OCI-LY1 (cell line): ENCODE results near the gene RUSF1.
"Not testable (repeated sequence)": the region's sequence is repeated elsewhere in the genome, so short reads cannot be mapped to it uniquely, and the experiment has no call there.

Experiments used
- H2AFZ ChIP-seq: fragments of 200-600 bp; sonication (generic), shearing (Covaris generic); 2 replicates; pipeline ENCODE4 v1.6.0; 2014; ENCODE audit warnings: antibody characterized with exemption, mild to moderate bottlenecking, low read length
- H3F3A ChIP-seq: fragments of 200-600 bp; sonication (generic), shearing (Covaris generic); 2 replicates; pipeline ENCODE4 v1.6.0; 2014; ENCODE audit warnings: mild to moderate bottlenecking, antibody characterized with exemption, low read length, moderate library complexity; ENCODE audit not compliant: insufficient read depth
- H3K27ac ChIP-seq: fragments of 200-600 bp; sonication (generic); 2 replicates; pipeline ENCODE4 v1.5.1; 2014; ENCODE audit warnings: low read length, mixed run types, mild to moderate bottlenecking, low read depth; ENCODE audit not compliant: poor library complexity, severe bottlenecking
- H3K27me3 ChIP-seq: fragments of 200-600 bp; sonication (generic); 2 replicates; pipeline ENCODE4 v1.6.0; 2014; ENCODE audit warnings: antibody characterized with exemption, mild to moderate bottlenecking, low read length, moderate library complexity; ENCODE audit not compliant: insufficient read depth
- H3K36me3 ChIP-seq: fragments of 200-600 bp; sonication (generic); 2 replicates; pipeline ENCODE4 v1.6.1; 2014; ENCODE audit warnings: mild to moderate bottlenecking, antibody characterized with exemption, low read length, moderate library complexity, mixed read lengths; ENCODE audit not compliant: insufficient read depth
- H3K4me1 ChIP-seq: fragments of 200-600 bp; sonication (generic); 2 replicates; pipeline ENCODE4 v1.5.1; 2014; ENCODE audit warnings: mild to moderate bottlenecking, low read length, moderate library complexity; ENCODE audit not compliant: insufficient read depth, severe bottlenecking
- H3K4me2 ChIP-seq: fragments of 200-600 bp; sonication (generic), shearing (Covaris generic); 2 replicates; pipeline ENCODE4 v1.6.1; 2014; ENCODE audit warnings: low read length
- H3K4me3 ChIP-seq: fragments of 200-600 bp; sonication (generic); 2 replicates; pipeline ENCODE4 v1.5.1; 2014; ENCODE audit warnings: low read length, low read depth, mild to moderate bottlenecking, mixed read lengths; ENCODE audit not compliant: poor library complexity, severe bottlenecking
- H3K79me2 ChIP-seq: fragments of 200-600 bp; shearing (Covaris generic); 2 replicates; pipeline ENCODE4 v1.6.1; 2016; ENCODE audit warnings: mixed run types, low read length, mixed read lengths; ENCODE audit not compliant: insufficient read depth
- H3K9ac ChIP-seq: fragments of 200-600 bp; sonication (generic), shearing (Covaris generic); 2 replicates; pipeline ENCODE4 v1.6.1; 2014; ENCODE audit warnings: mild to moderate bottlenecking, low read length, mixed read lengths
- H3K9me2 ChIP-seq: fragments of 200-600 bp; sonication (generic), shearing (Covaris generic); 2 replicates; pipeline ENCODE4 v1.6.1; 2014; ENCODE audit warnings: low read depth, mild to moderate bottlenecking, low read length, mixed read lengths
- H3K9me3 ChIP-seq: fragments of 200-600 bp; shearing (Covaris generic); 2 replicates; pipeline ENCODE4 v1.6.1; 2014; ENCODE audit warnings: low read length, mixed read lengths
- H4K20me1 ChIP-seq: fragments of 200-600 bp; sonication (generic), shearing (Covaris generic); 2 replicates; pipeline ENCODE4 v1.6.0; 2016; ENCODE audit warnings: mild to moderate bottlenecking, low read length; ENCODE audit not compliant: insufficient read depth
- CTCF ChIP-seq: fragments of 200-600 bp; sonication (generic), shearing (Covaris generic); IDR thresholded peaks from 2 replicates; pipeline ENCODE4 v1.5.1; 2017; ENCODE audit warnings: mild to moderate bottlenecking, antibody characterized with exemption, low read length, moderate library complexity, mixed read lengths
- EZH2 ChIP-seq: fragments of 200-600 bp; sonication (generic), shearing (Covaris generic); IDR thresholded peaks from 2 replicates; pipeline ENCODE4 v1.8.0; 2017; ENCODE audit warnings: borderline replicate concordance, mixed run types, mild to moderate bottlenecking, antibody characterized with exemption, low read length, moderate library complexity, mixed read lengths

RUSF1 gene

GRCh38 chr16:31507929-31508705 is at the start of gene RUSF1:
RUSF1 (minus strand) TSS chr16:31508391; CDS start chr16:31508373, 18 bp downstream.
- Histone ChIP-seq H4K20me1 (no peaks in the 10 kb centered on the region), H3K4me3 (peak within 1 kb of the TSS; percentile 97), H3K79me2 (no peaks in the 10 kb centered on the region), H3K36me3 (no peaks in the 10 kb centered on the region), H3F3A (no peaks in the 10 kb centered on the region), H3K9ac (peak within 1 kb of the TSS; percentile 91), H3K9me2 (no peaks in the 10 kb centered on the region), H3K4me2 (peak within 1 kb of the TSS; percentile 73), H3K27ac (no peak within 1 kb of the TSS), H3K27me3 (no peaks in the 10 kb centered on the region), H2AFZ (peak within 1 kb of the TSS; percentile 76), H3K9me3 (no peaks in the 10 kb centered on the region), H3K4me1 (peaks cover 21% of the 10 kb centered on the region)
- no peak for TF ChIP-seq CTCF
- no peak for TF ChIP-seq EZH2

- Histone ChIP-seq H3K79me2 (no peaks in the 10 kb centered on the region), H3K9me2 (no peaks in the 10 kb centered on the region), H4K20me1 (no peaks in the 10 kb centered on the region), H3K9me3 (no peaks in the 10 kb centered on the region), H3K4me1 (no peaks in the 10 kb centered on the region), H3K4me3 (no peak overlapping the region), H3K4me2 (no peak overlapping the region), H3K27ac (no peak overlapping the region), H3K9ac (no peak overlapping the region), H3F3A (no peaks in the 10 kb centered on the region), H2AFZ (no peak overlapping the region), H3K36me3 (no peaks in the 10 kb centered on the region), H3K27me3 (no peaks in the 10 kb centered on the region)
- TF ChIP-seq CTCF (no peak), EZH2 (no peak)
Measured at GRCh38 chr16:31542763-31543162, 34.6 kb upstream of the RUSF1 start.

GRCh38 chr16:31539762-31540161 is 31.6 kb upstream of the RUSF1 start:
- H3K79me2 ChIP-seq, H3K4me2 ChIP-seq, H2AFZ ChIP-seq, H3K4me3 ChIP-seq, H4K20me1 ChIP-seq, H3K27ac ChIP-seq, H3F3A ChIP-seq, H3K4me1 ChIP-seq, H3K9me3 ChIP-seq, H3K27me3 ChIP-seq, H3K9ac ChIP-seq, H3K36me3 ChIP-seq, H3K9me2 ChIP-seq: not testable (repeated sequence)

GRCh38 chr16:31538243-31538598 is 30.0 kb upstream of the RUSF1 start:
- not testable (repeated sequence) for H3K27ac ChIP-seq, H3K27me3 ChIP-seq, H3F3A ChIP-seq

More at GRCh38 chr16:31538243-31538598, 30.0 kb upstream of the RUSF1 start:
- H3K9me3 ChIP-seq, H3K4me1 ChIP-seq, H3K79me2 ChIP-seq, H3K36me3 ChIP-seq, H3K9ac ChIP-seq, H3K4me3 ChIP-seq, H4K20me1 ChIP-seq, H3K9me2 ChIP-seq, H3K4me2 ChIP-seq, H2AFZ ChIP-seq: not testable (repeated sequence)
